Measurements from ENCODE around the gene GPS1. TPM values are rescaled to one million over a fixed set of nuclear protein-coding genes. Genes with fewer than 3 reads are reported as not detected.

Gene GPS1
- total and polyA plus RNA-seq, 10 of the 15 experiments (the other 5 are each of a cell fraction or from before 2014, with no cell fraction given), result 2.2 to 146 (median 77.7) TPM

DNA sequence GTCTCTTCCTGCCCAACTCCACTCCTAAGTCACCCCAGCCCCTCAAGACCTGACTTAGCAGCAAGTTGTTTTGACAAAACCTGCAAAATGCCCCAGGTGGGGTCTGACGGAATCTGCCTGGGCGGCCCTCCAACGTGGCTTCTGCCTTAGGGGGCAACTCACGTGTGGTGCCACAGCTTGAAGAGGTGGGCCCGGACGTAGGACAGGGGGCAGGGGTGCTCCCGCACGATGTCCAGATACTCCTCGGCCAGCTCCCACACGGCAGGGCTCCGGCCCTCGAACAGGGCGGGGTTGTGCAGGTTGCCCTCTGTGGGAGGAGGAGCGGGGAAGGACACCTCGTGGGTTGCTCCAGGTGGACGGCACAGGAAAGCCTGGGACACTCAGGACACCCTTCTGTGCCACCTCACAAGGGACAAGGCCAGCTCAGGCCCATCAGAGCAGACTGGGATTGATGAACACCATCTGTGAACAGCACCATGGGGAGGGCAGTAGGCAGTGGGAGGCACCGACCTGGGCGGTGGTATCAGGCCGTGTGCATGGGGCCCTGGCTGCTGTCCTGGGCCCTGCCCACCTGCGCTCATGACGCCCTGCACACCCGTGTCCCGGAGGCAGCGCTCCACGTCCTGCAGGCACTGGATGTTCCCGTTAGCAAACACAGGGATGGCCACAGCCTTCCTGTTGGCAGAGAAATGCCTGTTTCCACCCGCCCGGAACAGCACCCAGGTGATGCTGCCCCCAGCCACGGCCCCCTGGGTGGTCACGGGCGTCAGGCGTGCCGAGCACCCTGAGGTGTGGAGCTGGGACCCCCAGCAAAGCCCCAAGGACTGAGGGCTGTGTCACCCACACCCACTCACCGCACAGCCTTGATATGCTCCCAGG is 9.6 kb downstream of the GPS1 start:
- H3K79me2 ChIP-seq (ENCODE audit: control insufficient read depth, insufficient read depth, low read length), result peaks cover 19% of the 10 kb centered on the region
- intact Hi-C loops (cut with micrococcal nuclease; ENCODE audit: unreplicated experiment) (no loop called here), in situ Hi-C loops (cut with MboI) (no loop called here)
- RAD21 ChIA-PET (ENCODE audit: unreplicated experiment), result no interaction called here
- ATAC-seq (no peak), DNase-seq (ENCODE audit: low read depth, low spot score) (no peak), FAIRE-seq (no peak)
- TF ChIP-seq ZZZ3 (IDR thresholded peaks at IDR 0.05; ENCODE audit: control insufficient read depth, insufficient read length, low read depth) (no peak), MEF2A (IDR thresholded peaks at IDR 0.05; ENCODE audit: insufficient read depth, low read depth, low read length) (no peak), RB1 (IDR thresholded peaks at IDR 0.05; ENCODE audit: borderline replicate concordance) (no peak), POLR2A (IDR thresholded peaks at IDR 0.05; ENCODE audit: low read depth, low read length) (peak; percentile 64), POLR2AphosphoS5 (IDR thresholded peaks at IDR 0.05; ENCODE audit: low read length) (peak; percentile 52; the same call in 1 of the 2 replicates), KDM1A (IDR thresholded peaks at IDR 0.05; ENCODE audit: borderline replicate concordance) (no peak), CBX3 (IDR thresholded peaks at IDR 0.05; ENCODE audit: borderline replicate concordance, low read depth) (no peak)
- TF ChIP-seq, protein P1, sequence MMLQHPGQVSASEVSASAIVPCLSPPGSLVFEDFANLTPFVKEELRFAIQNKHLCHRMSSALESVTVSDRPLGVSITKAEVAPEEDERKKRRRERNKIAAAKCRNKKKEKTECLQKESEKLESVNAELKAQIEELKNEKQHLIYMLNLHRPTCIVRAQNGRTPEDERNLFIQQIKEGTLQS (IDR thresholded peaks at IDR 0.05; ENCODE audit: borderline replicate concordance, extremely low read depth, low read depth, low read length), result no peak
- TF ChIP-seq, protein P2, sequence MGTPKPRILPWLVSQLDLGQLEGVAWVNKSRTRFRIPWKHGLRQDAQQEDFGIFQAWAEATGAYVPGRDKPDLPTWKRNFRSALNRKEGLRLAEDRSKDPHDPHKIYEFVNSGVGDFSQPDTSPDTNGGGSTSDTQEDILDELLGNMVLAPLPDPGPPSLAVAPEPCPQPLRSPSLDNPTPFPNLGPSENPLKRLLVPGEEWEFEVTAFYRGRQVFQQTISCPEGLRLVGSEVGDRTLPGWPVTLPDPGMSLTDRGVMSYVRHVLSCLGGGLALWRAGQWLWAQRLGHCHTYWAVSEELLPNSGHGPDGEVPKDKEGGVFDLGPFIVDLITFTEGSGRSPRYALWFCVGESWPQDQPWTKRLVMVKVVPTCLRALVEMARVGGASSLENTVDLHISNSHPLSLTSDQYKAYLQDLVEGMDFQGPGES (IDR thresholded peaks at IDR 0.05), result no peak
- H3K4me1 ChIP-seq (ENCODE audit: control insufficient read depth, insufficient read depth, low read length), result peaks cover 8% of the 10 kb centered on the region
- no peaks in the 10 kb centered on the region for H4K20me1 ChIP-seq (ENCODE audit: control insufficient read depth, insufficient read depth)
- H3K4me3 ChIP-seq, result no peak overlapping the region
- SMC1A ChIA-PET (ENCODE audit: uncharacterized antibody, unreplicated experiment), result no interaction called here
- CTCF ChIA-PET, result no interaction called here
- no TSS peak for BruUV-seq (replicated peaks)
- no peak overlapping the region for H3K4me2 ChIP-seq (ENCODE audit: control insufficient read depth, insufficient read depth)
- no peak overlapping the region for H3K9ac ChIP-seq (ENCODE audit: control insufficient read depth, insufficient read depth, low read length)
- WGBS (ENCODE audit: insufficient coverage, insufficient replicate concordance, low lambda C conversion rate, missing lambda C conversion rate), result 87% methylated on average over 32 of the region's 34 CpGs
- no peaks in the 10 kb centered on the region for H3K9me3 ChIP-seq (replicated peaks; ENCODE audit: control insufficient read depth, insufficient read depth, low read length)
- H3K27ac ChIP-seq (ENCODE audit: control insufficient read depth, insufficient read depth), result no peak overlapping the region
- H3K36me3 ChIP-seq (ENCODE audit: control insufficient read depth in 2 of 2, insufficient read depth in 2 of 2, low read length in 1 of 2), result peaks cover 3 to 26% of the 10 kb centered on the region in 2 experiments
- POLR2A ChIA-PET, result no interaction called here
- no peaks in the 10 kb centered on the region for H3K27me3 ChIP-seq (replicated peaks in 1 of 2; ENCODE audit: control insufficient read depth in 2 of 2, insufficient read depth in 2 of 2, low read length in 1 of 2)
- H2AFZ ChIP-seq (ENCODE audit: control insufficient read depth, low read depth, low read length), result no peak overlapping the region
